Stimulated activated naive CD4-positive, alpha-beta T cell treated with Interleukin-2 at 50 U/mL for 16 hours (primary cell): ENCODE data around the gene CASR.

Experiments
- DNase-seq: peaks from one replicate; lab custom pipeline; 2025; lab: John Stamatoyannopoulos, UW

The CASR gene

DNA sequence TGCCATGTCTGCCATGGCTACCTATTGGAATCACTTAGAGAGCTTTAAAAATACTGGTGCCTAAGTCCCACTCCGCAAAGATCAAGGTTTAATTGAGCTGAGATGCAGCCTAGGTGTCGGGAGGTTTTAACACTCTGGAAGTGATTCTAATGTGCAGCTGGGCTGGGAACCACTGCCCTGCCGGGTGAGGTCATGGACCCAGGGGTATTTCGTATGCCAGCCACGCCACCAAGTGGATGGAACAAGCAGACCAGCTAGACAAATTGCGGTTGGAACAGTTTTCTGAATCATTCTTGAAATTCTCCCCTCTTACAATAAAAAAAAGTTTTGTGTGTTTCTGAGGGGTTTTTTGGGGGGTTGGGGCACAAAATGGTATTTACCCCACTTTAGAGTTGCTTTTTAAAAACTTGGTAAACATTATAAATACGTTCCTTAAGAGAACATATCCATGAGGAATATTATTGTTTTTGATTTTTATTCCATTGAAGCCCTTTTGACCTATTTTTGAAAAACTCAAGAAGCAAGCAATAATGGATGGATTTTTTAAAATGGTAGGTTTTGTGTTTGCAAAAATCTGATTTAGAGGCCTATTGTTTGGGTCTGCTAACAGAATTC is 75.4 kb downstream of the CASR start:
- peak; percentile 48 for DNase-seq

DNA sequence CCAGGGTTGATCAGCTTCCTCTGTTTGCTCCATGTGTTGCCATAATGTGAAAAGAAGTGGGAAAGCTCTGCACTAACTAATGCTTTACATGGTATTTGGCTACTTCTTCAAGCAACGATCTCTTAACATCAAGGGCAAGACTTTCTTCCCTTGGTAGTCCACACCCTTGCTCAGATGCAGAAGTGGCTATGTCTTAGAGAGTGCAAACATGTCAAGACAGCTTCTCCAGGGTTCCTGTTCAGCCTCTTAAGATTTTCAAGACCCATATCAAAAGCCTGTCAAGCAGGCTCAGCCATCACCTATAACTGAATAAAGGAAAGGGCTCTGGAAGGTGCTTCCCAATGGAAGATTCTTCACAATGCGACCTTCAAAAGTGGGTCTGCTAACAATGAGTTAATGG is 76.7 kb downstream of the CASR start:
- no peak for DNase-seq

DNA sequence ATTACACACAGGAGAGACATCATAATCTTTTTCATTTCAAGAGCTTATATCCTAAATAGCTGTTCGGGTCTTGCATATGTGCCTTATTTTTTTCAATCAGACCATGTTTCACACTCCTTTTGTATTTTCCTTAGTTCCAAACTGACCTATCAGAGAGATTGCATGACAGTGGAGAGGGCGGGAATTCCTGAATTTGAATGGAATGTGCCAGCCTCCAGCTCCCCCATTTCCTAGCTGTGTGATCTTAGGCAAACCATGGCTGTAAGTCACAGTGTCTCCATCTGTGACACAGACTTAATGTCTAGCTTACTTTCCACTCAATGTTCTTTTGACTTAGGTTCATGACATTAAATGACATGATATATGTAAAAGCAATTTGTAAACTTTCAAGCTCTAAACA is 79.6 kb downstream of the CASR start:
- DNase-seq, result no peak

DNA sequence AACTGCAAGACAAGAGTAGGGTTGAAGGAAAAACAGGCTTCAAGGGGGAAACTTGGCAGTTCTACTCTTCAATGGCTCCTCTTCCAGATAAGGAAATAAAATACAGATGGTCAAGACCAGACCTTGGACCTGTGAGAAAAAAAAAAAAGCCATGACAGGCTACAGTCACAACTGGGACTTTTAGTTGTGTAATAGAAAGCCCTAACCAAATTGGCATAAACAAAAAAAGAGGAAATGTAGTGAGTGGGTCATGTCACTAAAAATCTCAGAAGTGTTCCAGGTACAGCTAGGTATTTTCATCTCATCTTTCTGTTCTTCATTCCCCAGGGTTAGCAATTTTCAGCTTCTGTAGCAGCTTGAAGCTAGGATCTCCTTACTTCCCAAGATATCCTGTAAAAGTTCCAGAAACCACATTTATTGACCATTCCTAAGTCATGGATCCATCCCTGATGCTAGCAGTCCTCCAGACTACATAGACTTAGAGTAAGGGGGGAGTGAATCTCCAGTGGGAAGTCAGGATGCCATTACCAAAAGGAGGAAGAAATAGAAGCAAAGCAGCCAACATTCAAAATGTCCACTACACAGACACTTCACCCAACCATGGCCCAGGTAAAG is 80.6 kb downstream of the CASR start:
- no peak for DNase-seq

DNA sequence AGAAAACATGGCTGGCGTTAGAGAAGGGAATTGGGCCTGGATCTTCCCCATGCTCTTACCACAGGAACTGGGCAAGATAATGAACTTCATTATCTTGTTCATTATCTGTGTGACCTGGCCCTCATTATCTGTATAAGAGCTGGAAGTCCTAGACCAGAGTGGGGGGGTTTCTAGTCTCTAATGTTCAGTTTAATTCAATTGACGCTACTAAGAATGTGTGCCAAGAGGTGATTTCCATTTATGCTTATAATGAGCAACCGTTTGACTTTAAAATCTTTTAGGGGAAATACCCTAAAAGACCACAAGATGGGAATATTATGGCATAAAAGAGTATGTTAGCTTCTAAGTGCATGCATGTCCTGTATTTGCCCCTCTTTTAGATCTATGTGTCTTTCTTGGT is 82.5 kb downstream of the CASR start:
- DNase-seq, result no peak

DNA sequence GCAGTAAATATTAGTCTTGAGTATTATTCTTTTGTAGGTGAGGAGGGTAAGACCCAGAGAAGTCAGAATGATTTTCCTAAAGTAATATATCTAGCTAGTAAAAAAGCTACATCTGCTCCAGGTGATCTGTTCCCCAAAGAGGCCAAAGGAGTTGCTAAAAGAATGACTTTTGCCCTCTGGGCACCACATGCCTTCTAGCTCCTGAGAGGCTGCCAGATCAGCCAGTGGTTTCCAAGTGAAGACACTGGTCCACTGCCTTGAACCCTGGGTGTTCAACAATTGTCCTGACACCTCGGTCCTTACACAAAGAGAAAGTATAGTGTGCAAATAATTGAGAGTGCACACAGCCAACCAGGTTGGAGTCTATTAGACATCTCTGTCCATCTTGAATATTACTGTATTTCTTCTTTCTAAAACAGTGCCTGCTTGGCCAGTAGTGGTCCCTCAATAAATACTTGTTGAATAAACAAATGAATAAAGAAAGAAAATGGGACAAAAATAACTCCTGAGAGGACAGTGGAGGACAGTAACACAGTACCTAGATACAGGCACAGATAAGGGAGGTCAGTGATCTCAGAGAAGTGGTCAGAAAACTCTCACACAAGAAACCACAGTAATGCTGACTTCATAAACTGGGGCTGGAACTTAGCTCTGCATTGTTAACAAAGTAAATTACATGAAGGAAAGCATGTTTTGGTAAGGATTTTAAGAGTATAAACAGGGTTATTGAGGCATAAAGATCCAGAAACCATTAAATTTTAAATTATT is 85.0 kb downstream of the CASR start:
- DNase-seq, result no peak

DNA sequence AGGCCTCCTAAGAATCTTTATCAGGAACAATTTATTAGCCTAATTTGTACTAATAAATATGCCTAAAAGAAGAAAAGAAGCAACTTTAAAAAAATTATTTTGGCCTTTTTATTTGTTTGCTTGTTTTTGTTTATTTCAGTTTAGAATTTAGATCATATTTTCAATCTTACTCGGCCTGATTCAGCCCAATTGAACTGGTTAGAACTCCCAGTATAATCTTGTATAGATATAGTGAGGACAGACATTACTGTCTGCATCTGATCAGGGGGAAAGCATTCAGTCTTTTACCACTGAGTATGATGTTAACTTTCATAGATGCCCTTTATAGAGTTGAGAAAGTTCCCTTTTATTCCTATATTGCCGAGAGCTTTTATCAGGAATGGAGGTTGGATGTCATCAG is 85.6 kb downstream of the CASR start:
- no peak for DNase-seq

DNA sequence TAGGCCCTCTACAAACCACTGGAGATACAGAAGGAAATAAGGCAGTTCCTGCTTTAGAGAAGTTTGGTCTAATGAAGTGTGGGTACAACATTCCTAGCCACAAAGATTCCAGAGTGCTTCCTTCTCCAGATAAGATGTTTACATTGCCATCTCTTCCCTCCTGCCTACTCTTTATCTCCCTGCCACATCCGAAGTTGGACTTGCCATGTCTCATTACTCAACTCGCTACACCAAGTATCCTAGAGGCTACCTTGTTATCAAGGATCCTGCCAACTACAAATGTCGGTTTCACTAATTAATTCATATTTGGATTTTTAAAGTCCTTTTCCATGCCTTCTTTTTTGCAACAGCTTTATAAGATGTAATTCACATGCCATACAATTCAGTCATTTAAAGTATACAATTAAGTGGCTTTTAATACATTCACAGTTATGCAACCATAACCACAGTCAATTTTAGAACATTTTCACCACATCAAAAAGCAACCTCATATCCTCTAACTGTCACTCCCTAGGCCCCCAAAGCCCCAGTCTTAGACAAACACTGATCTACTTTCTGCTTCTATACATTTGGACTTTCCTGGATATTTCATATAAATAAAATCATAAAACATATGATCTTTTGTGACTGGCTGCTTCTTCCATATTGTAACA is 87.9 kb downstream of the CASR start:
- no peak for DNase-seq

DNA sequence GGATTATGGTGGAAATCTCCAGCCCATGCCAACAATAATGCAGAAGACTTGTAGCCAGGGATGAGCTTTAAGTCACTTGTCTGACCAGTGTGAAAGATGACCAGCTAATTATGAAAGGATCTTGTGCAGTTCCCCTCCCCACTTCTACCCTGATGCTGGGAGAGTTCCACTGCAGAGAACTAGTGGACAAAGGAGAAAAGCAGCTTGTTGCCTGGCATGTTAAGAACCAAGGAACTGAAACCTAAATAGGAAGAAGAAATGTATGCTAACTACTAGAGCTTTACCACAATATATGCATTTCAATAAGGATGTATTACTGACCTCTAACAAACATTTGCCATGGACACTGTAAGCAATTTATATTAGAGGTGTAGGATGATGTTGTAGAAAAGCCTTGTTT is 89.4 kb downstream of the CASR start:
- no peak for DNase-seq

DNA sequence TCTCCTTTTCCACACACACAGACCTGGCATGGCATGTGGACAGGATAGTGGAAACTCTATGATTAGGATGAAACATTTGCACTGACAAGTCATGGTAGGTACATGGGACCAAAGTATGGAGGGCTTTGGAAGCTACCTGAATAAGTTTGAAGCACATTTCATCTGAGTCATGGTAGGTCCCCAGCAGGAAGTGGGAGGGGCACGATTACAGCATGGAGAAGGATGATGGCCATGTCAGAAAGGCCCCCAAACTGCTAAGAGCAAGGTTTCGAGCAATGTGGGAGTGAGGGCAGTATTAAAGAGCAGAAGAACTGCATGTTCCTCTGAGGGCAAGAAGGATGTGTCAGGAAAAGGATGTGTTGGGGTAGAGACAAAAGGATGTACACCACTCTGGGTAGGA is 90.0 kb downstream of the CASR start:
- peak; percentile 1 for DNase-seq

DNA sequence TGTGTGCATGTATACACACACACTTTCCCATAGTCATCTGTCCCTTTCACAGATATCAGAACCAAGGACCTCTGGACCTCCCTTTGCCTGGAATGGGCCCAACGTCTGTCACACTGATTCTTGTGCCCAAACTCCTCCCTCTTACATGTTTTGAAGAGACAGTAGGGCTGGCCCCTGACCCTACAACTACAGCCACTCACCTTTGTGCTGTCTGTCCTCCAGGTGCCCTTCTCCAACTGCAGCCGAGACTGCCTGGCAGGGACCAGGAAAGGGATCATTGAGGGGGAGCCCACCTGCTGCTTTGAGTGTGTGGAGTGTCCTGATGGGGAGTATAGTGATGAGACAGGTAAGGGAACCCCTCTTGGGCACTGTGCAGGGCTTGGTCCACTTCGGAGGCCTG is 98.4 kb downstream of the CASR start:
- no peak for DNase-seq

DNA sequence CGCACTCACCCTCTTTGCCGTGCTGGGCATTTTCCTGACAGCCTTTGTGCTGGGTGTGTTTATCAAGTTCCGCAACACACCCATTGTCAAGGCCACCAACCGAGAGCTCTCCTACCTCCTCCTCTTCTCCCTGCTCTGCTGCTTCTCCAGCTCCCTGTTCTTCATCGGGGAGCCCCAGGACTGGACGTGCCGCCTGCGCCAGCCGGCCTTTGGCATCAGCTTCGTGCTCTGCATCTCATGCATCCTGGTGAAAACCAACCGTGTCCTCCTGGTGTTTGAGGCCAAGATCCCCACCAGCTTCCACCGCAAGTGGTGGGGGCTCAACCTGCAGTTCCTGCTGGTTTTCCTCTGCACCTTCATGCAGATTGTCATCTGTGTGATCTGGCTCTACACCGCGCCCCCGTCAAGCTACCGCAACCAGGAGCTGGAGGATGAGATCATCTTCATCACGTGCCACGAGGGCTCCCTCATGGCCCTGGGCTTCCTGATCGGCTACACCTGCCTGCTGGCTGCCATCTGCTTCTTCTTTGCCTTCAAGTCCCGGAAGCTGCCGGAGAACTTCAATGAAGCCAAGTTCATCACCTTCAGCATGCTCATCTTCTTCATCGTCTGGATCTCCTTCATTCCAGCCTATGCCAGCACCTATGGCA is 100.5 kb downstream of the CASR start:
- no peak for DNase-seq

DNA sequence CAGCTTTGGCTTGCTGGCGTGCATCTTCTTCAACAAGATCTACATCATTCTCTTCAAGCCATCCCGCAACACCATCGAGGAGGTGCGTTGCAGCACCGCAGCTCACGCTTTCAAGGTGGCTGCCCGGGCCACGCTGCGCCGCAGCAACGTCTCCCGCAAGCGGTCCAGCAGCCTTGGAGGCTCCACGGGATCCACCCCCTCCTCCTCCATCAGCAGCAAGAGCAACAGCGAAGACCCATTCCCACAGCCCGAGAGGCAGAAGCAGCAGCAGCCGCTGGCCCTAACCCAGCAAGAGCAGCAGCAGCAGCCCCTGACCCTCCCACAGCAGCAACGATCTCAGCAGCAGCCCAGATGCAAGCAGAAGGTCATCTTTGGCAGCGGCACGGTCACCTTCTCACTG is 101.0 kb downstream of the CASR start:
- no peak for DNase-seq

DNA sequence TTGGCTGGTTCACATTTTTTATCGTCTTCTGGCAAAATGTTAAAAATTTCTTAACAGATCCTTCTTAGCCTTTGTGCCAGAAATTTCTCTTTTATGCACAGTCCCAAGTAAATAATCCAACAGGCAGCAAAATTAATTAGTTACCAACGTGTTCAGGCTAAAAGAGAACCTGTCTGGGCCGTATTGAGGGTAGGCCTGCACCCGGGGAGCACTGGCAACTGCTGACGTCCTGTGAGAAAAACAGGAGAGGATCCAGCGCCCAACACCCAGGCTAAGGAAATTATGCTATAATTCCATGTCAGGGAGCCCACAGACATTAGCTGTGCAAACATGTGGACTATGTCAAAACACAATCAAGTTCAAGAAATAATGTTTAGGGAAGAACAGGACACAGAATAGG is 110.9 kb downstream of the CASR start:
- DNase-seq, result no peak

DNA sequence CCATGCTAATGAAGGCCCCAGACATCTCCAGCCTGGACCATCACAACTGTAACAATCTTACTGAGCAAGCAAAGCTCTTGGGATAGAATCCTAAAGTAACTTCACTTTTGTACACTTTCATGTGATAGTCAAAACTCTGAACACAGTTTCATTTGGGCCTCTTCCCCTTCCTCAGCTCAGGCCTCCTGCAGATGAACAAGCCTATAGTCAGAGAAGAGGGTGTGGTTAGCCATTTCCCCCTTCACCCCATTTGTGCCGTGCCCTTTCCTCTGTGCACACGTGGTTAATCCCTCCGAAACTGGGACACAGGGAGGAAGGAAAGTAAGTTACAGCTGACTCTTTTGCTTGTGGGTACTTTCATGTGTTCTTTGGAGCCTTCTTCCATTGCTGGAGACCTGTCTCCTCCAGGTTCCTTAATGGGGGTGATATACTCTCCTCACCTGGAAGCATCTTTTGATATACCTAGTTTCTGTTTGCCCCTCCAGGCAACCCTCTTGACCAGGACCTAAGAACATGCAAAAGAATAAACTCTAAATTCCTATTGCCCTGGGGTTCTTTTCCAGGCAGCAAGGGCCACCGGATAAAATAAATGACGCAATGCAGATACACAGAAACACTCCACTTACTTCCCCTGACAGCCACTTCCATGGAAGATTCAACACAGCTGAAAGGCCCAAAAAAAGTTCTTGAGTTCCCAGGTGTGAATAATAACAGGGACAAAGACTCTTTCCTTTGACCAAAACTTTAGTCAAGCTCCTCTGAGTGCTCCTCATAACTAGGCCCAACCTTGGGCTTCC is 112.0 kb downstream of the CASR start:
- DNase-seq, result no peak

DNA sequence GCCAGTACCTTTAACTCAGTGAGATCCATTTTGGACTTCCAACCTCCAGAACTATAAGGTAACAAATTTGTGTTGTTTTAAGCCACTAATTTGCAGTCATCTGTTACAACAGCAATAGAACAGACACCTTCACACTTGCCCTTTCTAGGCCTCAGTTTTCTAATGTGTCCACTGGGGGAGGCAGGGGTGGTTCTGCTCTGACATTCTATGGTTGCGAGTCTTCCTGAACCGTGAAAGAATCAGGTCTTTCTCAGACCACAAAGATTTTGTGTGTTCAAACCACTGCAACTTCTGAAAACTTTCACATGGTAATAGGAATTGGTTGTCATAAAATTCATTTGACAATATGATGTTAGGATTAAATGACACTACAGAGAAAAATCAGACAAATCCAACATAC is 114.8 kb downstream of the CASR start:
- DNase-seq, result peak; percentile 27

DNA sequence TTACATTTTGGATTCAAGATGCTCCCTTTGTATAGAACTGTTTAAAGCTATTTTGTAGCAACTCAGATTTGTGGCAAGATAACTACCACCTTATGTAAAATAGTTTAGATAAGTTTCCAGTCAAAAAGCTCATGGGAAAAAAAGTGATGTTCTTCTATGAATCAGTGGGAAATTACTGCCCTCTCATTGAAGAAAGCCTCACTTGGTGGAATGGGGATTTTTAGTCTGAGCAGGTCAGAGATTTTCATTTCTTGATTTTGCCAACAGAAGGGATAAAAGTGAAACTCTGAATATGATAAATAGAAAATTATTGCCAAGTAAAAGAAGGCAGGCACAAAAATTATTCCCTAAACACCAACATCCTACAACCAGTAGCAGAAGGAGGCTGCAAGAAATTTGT is 115.7 kb downstream of the CASR start:
- no peak for DNase-seq

DNA sequence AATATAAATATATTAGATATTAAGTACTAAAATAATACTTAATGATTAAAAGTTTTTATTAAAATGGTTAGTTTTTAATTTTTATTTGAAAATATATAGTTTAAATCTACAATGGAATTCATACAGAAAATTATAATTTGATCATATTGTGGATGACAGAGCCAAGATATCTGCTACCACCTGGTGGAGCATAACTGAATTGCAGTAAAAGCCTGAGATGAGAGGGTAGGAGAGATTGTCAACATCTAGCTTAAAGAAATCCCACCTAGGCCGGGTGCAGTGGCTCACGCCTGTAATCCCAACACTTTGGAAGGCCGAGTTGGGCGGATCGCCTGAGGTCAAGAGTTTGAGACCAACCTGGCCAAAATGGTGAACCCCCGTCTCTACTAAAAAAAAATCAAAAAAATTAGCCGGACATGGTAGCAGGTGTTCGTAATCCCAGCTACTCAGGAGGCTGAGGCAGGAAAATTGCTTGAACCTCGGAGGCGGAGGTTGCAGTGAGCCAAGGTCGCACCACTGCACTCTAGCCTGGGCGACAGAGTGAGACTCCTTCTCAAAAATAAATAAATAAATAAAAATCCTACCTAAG is 116.5 kb downstream of the CASR start:
- no peak for DNase-seq

DNA sequence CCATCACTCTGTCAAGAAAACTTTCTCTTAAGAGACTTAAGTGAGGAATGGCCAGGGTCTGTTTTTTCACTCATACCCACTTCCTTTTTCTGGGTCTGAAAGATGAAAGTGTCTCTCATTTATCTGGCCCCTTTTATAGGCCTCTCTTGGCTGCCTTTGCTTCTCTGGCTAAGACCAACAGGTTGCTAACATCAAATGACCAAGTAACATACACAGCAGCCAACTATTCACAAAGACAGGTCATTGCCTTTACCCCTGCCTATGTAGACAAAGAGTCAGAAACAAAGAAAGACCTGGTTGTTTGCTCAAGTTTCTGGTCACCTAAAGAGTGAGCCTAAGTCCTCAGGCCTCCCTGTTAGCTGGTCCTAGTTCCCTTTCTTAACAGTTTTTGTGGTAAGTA is 117.6 kb downstream of the CASR start:
- no peak for DNase-seq

DNA sequence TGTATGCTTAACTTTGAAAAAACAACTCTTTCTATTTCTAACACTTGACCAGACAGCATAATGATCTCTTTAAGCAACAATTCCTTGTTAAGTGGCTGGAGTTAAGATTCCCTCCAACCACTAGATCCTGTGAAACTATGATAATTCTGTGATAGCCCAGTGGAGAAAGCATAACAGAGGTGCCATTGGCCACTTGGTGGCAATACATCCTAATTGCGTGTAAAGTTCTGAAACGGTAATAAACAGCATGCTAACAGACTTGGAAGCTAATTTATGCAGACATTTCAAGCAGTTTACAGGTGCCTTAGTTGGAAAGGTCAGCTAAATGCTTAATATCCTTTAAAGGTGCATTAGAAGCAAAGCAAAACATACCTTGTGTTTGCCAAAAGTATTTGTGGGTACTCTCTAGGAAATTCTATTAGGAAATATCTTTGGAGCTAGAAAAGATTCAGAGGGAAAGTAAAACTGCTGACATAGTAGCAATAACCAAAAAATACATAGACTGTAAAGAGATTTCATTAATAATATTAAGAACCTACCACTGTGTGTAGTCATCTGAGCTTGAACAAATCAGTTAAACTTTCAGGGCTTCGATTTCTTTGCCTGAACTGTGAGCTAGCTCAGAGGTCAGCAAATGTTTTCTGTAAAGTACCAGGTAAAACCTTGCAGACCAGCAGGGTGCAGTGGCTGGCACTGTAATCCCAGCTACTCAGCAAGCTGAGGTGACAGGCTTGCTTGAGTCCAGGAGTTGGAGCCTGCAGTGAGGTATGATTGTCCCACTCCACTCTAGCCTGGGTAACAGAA is 122.6 kb downstream of the CASR start:
- DNase-seq, result no peak

DNA sequence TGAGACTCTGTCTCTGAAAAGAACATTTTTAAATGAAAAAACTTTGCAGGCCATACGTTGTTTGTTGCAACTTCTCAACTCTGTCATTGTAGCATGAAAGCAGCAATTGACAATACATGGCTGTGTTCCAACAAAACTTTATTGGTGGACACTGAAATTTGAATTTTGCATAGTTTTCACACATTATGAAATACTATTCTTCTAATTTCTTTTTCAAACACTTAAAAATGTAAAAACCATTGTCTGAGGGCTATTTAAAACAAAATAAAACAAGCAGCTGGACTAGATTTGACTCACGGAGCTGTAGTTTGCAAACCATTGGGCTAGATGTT is 123.1 kb downstream of the CASR start:
- DNase-seq, result no peak
